ENCODE data around the gene FTO.

The FTO gene

DNA sequence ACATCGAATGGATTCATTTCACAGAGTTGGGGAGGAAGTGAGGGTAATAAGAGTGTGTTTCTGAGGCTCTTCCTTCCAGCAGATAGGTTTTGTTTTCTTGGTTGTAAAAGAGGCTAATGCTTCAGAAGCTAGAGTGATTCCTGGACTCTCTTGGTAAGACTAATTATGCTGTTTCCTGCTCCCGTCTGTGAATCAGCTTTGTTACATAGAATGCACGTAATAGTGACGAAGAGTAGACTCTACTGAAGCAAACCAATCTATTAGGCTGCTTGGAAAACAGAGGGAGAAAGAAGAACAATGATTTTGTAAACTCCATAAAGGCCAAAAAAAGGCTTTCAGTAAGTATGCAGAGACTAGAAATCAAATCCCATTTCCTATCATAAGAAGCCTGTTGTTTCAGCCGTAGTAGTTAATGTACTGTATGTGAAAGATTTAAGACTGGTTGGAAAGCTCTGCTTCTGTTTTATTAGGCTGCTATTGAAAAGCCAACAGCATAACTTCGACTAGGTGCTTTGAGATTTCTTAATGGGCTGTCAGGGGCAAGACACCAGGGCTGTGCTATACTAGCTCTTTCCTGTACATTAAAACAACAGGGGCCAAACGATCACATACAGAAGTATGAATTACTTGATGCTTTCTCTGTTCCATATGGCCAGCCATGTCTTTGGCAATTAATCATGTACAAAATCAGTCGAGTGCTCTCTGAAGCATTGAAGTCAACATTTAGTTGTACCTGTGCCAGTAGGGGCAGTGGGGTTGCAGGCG, 219.0 kb downstream of the FTO start:
- H3K9me2 ChIP-seq (replicated peaks; ENCODE audit: insufficient read depth, low read length), result no peaks in the 10 kb centered on the region
- no peak overlapping the region for H3K4me3 ChIP-seq (ENCODE audit: insufficient read depth, low read length, poor library complexity, severe bottlenecking)
- TF ChIP-seq, protein P1, sequence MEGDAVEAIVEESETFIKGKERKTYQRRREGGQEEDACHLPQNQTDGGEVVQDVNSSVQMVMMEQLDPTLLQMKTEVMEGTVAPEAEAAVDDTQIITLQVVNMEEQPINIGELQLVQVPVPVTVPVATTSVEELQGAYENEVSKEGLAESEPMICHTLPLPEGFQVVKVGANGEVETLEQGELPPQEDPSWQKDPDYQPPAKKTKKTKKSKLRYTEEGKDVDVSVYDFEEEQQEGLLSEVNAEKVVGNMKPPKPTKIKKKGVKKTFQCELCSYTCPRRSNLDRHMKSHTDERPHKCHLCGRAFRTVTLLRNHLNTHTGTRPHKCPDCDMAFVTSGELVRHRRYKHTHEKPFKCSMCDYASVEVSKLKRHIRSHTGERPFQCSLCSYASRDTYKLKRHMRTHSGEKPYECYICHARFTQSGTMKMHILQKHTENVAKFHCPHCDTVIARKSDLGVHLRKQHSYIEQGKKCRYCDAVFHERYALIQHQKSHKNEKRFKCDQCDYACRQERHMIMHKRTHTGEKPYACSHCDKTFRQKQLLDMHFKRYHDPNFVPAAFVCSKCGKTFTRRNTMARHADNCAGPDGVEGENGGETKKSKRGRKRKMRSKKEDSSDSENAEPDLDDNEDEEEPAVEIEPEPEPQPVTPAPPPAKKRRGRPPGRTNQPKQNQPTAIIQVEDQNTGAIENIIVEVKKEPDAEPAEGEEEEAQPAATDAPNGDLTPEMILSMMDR (IDR thresholded peaks at IDR 0.05; ENCODE audit: insufficient read depth, low read length, poor library complexity, severe bottlenecking), result no peak
- TF ChIP-seq EZH2phosphoT487 (conservative IDR thresholded peaks at IDR 0.05; ENCODE audit: low read length), result no peak
- no peak overlapping the region for H3K4me2 ChIP-seq (ENCODE audit: low read depth, low read length, poor library complexity, severe bottlenecking)
- H3K9me3 ChIP-seq (ENCODE audit: insufficient read depth, low read length), result no peaks in the 10 kb centered on the region
- H2AFZ ChIP-seq (ENCODE audit: low read depth, low read length, severe bottlenecking), result no peak overlapping the region
- H3K27me3 ChIP-seq (ENCODE audit: low read length), result no peaks in the 10 kb centered on the region
- H3K79me2 ChIP-seq (ENCODE audit: insufficient read depth, low read length), result no peaks in the 10 kb centered on the region
- H3K9ac ChIP-seq (ENCODE audit: low read length), result no peak overlapping the region
- no peaks in the 10 kb centered on the region for H3F3A ChIP-seq (ENCODE audit: insufficient read depth)
- H3K36me3 ChIP-seq (ENCODE audit: low read length), result no peaks in the 10 kb centered on the region
- no peaks in the 10 kb centered on the region for H4K20me1 ChIP-seq (ENCODE audit: low read depth, low read length)
- no peak overlapping the region for H3K27ac ChIP-seq (ENCODE audit: low read depth, low read length)

DNA sequence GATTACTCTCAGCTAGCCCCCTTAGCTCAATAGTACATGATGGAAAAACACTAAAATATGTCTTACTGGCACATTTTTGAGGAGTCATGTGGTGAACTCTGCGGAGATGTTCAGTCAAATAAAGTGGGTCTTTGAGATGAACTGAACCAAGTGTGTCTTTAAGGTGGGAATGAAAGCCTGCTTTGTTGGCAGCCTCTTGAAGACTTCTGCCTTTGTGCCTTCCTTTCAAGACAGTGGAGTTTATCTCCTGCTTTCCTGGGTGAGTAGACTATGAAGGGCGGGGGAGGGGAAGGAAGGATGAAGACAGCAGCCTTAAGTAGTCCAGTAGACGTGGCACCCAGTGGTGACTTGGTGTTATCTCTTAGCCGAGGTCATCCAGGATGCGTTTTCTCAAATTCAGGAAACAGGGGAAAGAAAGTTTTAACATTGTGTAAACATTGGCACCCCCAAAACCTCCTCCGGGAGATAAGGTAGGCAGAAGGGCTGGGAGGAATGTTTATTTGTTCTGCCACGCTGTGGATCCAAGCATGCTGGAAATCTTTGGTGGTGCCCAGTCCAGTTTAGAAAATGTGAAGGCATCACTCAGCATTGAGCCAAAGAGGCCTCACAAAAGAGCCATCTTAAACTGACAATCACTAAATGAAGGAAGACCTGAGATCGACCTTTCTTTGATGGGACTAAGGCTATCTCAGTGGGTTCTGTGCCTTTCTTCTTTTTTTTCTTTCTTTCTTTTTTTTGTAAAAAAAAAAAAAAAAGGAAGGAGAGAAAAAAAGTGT, 220.6 kb downstream of the FTO start:
- no peak overlapping the region for H3K4me3 ChIP-seq (ENCODE audit: insufficient read depth, low read length, poor library complexity, severe bottlenecking)
- no peaks in the 10 kb centered on the region for H3F3A ChIP-seq (ENCODE audit: insufficient read depth)
- no peak overlapping the region for H3K4me2 ChIP-seq (ENCODE audit: low read depth, low read length, poor library complexity, severe bottlenecking)
- no peaks in the 10 kb centered on the region for H3K36me3 ChIP-seq (ENCODE audit: low read length)
- no peak overlapping the region for H2AFZ ChIP-seq (ENCODE audit: low read depth, low read length, severe bottlenecking)
- no peak overlapping the region for H3K27ac ChIP-seq (ENCODE audit: low read depth, low read length)
- H3K9me2 ChIP-seq (replicated peaks; ENCODE audit: insufficient read depth, low read length), result no peaks in the 10 kb centered on the region
- H3K9me3 ChIP-seq (ENCODE audit: insufficient read depth, low read length), result no peaks in the 10 kb centered on the region
- no peaks in the 10 kb centered on the region for H4K20me1 ChIP-seq (ENCODE audit: low read depth, low read length)
- no peaks in the 10 kb centered on the region for H3K79me2 ChIP-seq (ENCODE audit: insufficient read depth, low read length)
- H3K9ac ChIP-seq (ENCODE audit: low read length), result no peak overlapping the region
- H3K27me3 ChIP-seq (ENCODE audit: low read length), result no peaks in the 10 kb centered on the region
- TF ChIP-seq EZH2phosphoT487 (conservative IDR thresholded peaks at IDR 0.05; ENCODE audit: low read length), result no peak
- TF ChIP-seq, protein P1 (IDR thresholded peaks at IDR 0.05; ENCODE audit: insufficient read depth, low read length, poor library complexity, severe bottlenecking), result no peak

DNA sequence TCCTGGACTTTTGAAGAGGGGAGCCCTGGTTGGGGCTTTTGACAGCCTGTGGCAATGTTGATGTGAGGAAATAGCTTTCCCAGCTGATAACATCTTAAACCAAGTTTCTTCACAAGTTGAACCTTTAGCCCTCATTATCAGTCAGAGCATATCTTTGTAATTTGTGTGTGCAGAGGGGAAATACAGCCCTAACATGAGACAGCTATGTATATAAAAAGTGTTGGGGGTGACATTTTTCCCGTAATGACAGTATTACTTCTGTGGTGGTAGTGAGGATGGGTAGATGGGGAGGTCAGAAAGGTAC, 221.1 kb downstream of the FTO start:
- H3K79me2 ChIP-seq (ENCODE audit: insufficient read depth, low read length), result no peaks in the 10 kb centered on the region
- no peak overlapping the region for H3K9ac ChIP-seq (ENCODE audit: low read length)
- no peak overlapping the region for H3K4me3 ChIP-seq (ENCODE audit: insufficient read depth, low read length, poor library complexity, severe bottlenecking)
- no peaks in the 10 kb centered on the region for H3K9me3 ChIP-seq (ENCODE audit: insufficient read depth, low read length)
- no peak for TF ChIP-seq EZH2phosphoT487 (conservative IDR thresholded peaks at IDR 0.05; ENCODE audit: low read length)
- TF ChIP-seq, protein P1 (IDR thresholded peaks at IDR 0.05; ENCODE audit: insufficient read depth, low read length, poor library complexity, severe bottlenecking), result no peak
- no peak overlapping the region for H3K4me2 ChIP-seq (ENCODE audit: low read depth, low read length, poor library complexity, severe bottlenecking)
- no peaks in the 10 kb centered on the region for H4K20me1 ChIP-seq (ENCODE audit: low read depth, low read length)
- no peaks in the 10 kb centered on the region for H3K36me3 ChIP-seq (ENCODE audit: low read length)
- H2AFZ ChIP-seq (ENCODE audit: low read depth, low read length, severe bottlenecking), result no peak overlapping the region
- no peaks in the 10 kb centered on the region for H3K9me2 ChIP-seq (replicated peaks; ENCODE audit: insufficient read depth, low read length)
- no peaks in the 10 kb centered on the region for H3F3A ChIP-seq (ENCODE audit: insufficient read depth)
- no peak overlapping the region for H3K27ac ChIP-seq (ENCODE audit: low read depth, low read length)
- no peaks in the 10 kb centered on the region for H3K27me3 ChIP-seq (ENCODE audit: low read length)
